Measurements from ENCODE around the gene ADAMTSL5. TPM values are rescaled to one million over a fixed set of nuclear protein-coding genes. Genes with fewer than 3 reads are reported as not detected.

ADAMTSL5 gene
- total and polyA plus RNA-seq, 2 of the 8 experiments (the other 6 are each of a cell fraction or from before 2014, with no cell fraction given) = 0.82 to 0.99 TPM

GRCh38 chr19:1534972-1535371 lies 22.2 kb upstream of the ADAMTSL5 start:
- no peak for TF ChIP-seq CHD2 (IDR thresholded peaks at IDR 0.05; ENCODE audit: low read length)
- DNase-seq (ENCODE audit: low read depth in 1 of 2, low spot score in 2 of 2) (no peak), FAIRE-seq (no peak)
- no peaks in the 10 kb centered on the region for H3K4me1 ChIP-seq (replicated peaks in 1 of 4; ENCODE audit: control insufficient read depth in 3 of 4, insufficient read depth in 4 of 4, low read length in 3 of 4)
- no peak overlapping the region for H2BK20ac ChIP-seq (ENCODE audit: low read length)
- no peak overlapping the region for H2BK12ac ChIP-seq (ENCODE audit: low read depth, low read length)
- no peaks in the 10 kb centered on the region for H3K79me2 ChIP-seq (ENCODE audit: control insufficient read depth in 1 of 2, insufficient read depth in 2 of 2, low read length in 2 of 2)
- H2BK5ac ChIP-seq (ENCODE audit: low read depth, low read length) = no peak overlapping the region
- no peak overlapping the region for H4K91ac ChIP-seq (replicated peaks; ENCODE audit: insufficient read length, low read length)
- H3K23ac ChIP-seq (ENCODE audit: insufficient read length) = no peak overlapping the region
- no peak overlapping the region for H3K4me2 ChIP-seq (ENCODE audit: insufficient read depth in 1 of 2, low read depth in 2 of 2, low read length in 2 of 2)
- no peak overlapping the region for H2BK15ac ChIP-seq (ENCODE audit: low read length)
- H3K36me3 ChIP-seq (ENCODE audit: control insufficient read depth in 2 of 4, insufficient read depth in 4 of 4, low read length in 3 of 4) = no peaks in the 10 kb centered on the region
- POLR2A ChIA-PET (ENCODE audit: partially characterized antibody) = no interaction called here
- H4K8ac ChIP-seq (ENCODE audit: extremely low read depth, insufficient read depth, low read length) = no peak overlapping the region; the same call in 1 of the 2 replicates
- peaks cover 0 to 3% of the 10 kb centered on the region in 2 experiments for H4K20me1 ChIP-seq (replicated peaks in 1 of 2; ENCODE audit: control insufficient read depth in 1 of 2, insufficient read depth in 2 of 2, low read length in 2 of 2)
- CTCF ChIA-PET (ENCODE audit: partially characterized antibody) = interaction anchor here (0.6 to 0.8 kb wide), 2 partner anchors 12 to 486 kb away, joined by 4 to 5 read pairs; no protein-coding TSS in a partner anchor
- no peak overlapping the region for H3K4ac ChIP-seq (replicated peaks; ENCODE audit: insufficient read length, low read depth, low read length)
- WGBS, 2 experiments (ENCODE audit: extremely low coverage in 1 of 2, insufficient coverage in 1 of 2, insufficient read length in 1 of 2, insufficient replicate concordance in 2 of 2, low coverage in 1 of 2, low lambda C conversion rate in 2 of 2, missing lambda C conversion rate in 1 of 2) = 88% methylated on average over 8 of the region's 14 CpGs; no CpG with 5 or more reads in 1 of the 2 experiments
- no peak overlapping the region for H3K27ac ChIP-seq (ENCODE audit: low read depth, low read length)
- no peak overlapping the region for H4K5ac ChIP-seq (ENCODE audit: insufficient read length, low read depth, low read length)
- H3K18ac ChIP-seq (ENCODE audit: extremely low read depth, low read length) = no peak overlapping the region
- no peak overlapping the region for H2AFZ ChIP-seq (ENCODE audit: low read length)
- no peaks in the 10 kb centered on the region for H3K9me3 ChIP-seq (ENCODE audit: insufficient read depth in 2 of 2, low read depth in 1 of 2, low read length in 1 of 2)
- no peaks in the 10 kb centered on the region for H3K79me1 ChIP-seq (ENCODE audit: low read depth, low read length)
- no peaks in the 10 kb centered on the region for H3K23me2 ChIP-seq (ENCODE audit: low read depth, low read length)
- no peak overlapping the region for H3K9ac ChIP-seq (replicated peaks in 1 of 4; ENCODE audit: extremely low read depth in 1 of 4, low read depth in 3 of 4, low read length in 3 of 4)
- H3K4me3 ChIP-seq (ENCODE audit: extremely low read depth in 1 of 4, insufficient read depth in 2 of 4, low read depth in 3 of 4, low read length in 4 of 4) = no peak overlapping the region
- no peak overlapping the region for H2BK120ac ChIP-seq (replicated peaks; ENCODE audit: low read depth, low read length)
- H3K27me3 ChIP-seq (replicated peaks in 1 of 4; ENCODE audit: control insufficient read depth in 3 of 4, extremely low read depth in 1 of 4, insufficient read depth in 3 of 4, low read length in 3 of 4) = no peaks in the 10 kb centered on the region; a peak in 1 of 7 replicates
- no peak overlapping the region for H3K56ac ChIP-seq (replicated peaks; ENCODE audit: insufficient read length, low read depth, low read length)
- no peak overlapping the region for H2AK5ac ChIP-seq (ENCODE audit: low read depth, low read length)
- H3K14ac ChIP-seq (ENCODE audit: insufficient read length) = no peak overlapping the region
